NOMO-1 treated with dmso at 0.1 percent for 144 hours (cell line): ENCODE data around the gene NET1.

Experiments
- DNase-seq: peaks from one replicate; lab custom pipeline; 2025; ENCODE audit not compliant: unreplicated experiment; lab: John Stamatoyannopoulos, UW

The NET1 gene

DNA sequence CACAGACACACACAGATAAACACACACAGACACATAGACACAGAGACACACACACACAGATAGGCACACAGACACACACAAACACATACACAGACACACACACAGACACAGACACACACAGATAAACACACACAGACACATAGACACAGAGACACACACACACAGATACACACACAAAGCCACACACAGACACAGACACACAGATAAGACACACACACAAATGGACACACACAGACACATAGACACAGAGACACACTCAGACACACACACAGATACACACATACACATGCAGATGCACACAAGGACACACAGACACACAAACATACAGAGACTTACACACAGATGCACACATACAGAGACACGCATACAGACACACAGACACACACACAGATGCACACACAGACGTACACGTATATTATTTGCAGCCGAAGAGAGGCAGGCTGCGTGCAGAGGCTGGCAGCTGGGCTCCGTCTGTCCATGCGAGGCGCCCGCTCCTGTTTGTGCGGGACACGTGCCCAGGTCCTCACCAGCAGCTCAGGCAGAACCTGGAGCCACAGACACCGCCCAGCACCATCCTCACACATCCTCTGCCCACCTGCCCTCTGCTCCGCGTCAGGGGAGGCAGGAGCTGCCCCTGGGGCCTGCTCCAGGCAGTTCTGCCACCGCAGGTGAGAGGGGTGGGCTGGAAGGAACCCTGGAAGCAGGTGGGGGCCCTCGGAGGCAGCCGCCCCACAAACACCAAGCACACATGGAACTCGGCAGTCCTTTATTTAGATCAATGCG lies 85.8 kb downstream of the NET1 start:
- DNase-seq: no peak

- no peak for DNase-seq
These were observed 86.6 kb downstream of the NET1 start for GRCh38 chr10:5498791-5499492.

GRCh38 chr10:5499493-5500140 lies 87.3 kb downstream of the NET1 start, which contains the start of gene CALML5:
Gene CALML5 (minus strand): TSS chr10:5499570. CDS start chr10:5499438, 132 bp downstream.
- no peak for DNase-seq

GRCh38 chr10:5500162-5500670 lies 87.9 kb downstream of the NET1 start:
- no peak for DNase-seq

- no peak for DNase-seq
These were observed 88.6 kb downstream of the NET1 start for GRCh38 chr10:5500910-5501309.

DNA sequence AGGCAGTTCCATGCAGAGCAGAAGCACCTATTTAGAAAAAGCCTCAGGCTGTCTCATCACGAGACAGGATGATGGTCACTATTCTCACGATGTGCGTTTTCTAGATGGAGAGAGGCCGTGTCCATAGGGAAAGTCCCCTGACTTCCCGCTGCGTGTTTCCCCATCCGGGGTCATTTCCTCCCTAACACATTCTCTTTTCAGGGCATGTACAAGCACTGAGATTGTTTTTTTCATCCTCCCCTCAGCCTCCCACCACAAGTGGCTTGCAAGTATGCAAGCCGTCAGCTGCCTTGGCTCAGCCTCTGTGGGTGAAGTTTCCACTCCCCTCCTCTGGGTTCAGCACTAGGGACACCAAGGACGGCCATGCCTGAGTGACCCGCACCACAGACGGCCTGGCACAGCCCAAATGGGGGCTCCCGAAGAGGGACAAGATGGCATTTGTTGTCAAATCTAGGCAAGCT lies 89.7 kb downstream of the NET1 start:
- DNase-seq: no peak

GRCh38 chr10:5502571-5503476 lies 90.5 kb downstream of the NET1 start:
- DNase-seq: no peak

- no peak for DNase-seq
These were observed 91.1 kb downstream of the NET1 start for GRCh38 chr10:5503477-5503835.

DNA sequence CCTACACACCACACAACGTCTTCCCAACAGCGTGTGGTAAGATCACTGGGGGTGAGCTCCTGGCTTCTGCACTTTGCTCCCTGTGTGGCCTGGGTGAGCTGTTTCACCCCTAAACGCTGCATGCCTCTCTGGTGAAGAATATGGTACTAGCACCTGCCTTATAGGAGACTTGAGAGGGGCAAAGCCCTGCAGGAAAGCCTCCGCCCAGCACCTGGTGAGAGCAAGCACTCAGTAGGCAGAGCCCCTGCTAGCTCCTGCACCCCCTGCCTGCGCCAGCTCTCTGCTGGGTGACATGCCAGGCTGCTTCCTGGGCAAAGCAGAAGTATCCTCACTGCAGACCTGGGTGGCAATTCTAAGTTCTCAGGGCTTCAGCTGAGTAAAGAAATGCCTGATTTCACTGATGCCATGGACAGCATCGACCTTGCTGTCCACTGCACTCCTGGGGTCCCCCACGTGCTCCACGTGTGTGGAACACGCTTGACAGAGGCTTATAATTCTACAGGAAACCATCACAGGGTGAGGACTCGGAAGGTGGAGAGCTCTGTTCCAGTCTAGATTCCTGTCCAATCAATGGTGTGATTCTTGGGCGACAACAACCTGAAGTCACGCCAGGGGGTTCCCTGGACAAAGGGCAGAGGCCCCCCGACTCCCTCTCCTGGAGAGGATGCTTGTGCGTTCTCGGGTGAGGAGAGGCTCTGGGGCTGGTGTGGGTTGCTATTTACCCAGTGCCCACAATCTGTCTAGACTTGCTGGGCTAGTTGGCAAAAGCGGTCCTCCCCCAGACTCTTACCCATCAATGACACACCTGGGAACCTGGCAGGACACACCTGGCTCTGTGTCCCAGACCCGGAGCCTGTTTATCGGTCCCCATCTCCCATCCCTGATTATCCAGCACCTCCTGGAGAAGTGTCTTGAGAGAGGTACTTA lies 92.1 kb downstream of the NET1 start:
- DNase-seq: no peak

- no peak for DNase-seq
These were observed 93.9 kb downstream of the NET1 start for GRCh38 chr10:5506246-5506645.

DNA sequence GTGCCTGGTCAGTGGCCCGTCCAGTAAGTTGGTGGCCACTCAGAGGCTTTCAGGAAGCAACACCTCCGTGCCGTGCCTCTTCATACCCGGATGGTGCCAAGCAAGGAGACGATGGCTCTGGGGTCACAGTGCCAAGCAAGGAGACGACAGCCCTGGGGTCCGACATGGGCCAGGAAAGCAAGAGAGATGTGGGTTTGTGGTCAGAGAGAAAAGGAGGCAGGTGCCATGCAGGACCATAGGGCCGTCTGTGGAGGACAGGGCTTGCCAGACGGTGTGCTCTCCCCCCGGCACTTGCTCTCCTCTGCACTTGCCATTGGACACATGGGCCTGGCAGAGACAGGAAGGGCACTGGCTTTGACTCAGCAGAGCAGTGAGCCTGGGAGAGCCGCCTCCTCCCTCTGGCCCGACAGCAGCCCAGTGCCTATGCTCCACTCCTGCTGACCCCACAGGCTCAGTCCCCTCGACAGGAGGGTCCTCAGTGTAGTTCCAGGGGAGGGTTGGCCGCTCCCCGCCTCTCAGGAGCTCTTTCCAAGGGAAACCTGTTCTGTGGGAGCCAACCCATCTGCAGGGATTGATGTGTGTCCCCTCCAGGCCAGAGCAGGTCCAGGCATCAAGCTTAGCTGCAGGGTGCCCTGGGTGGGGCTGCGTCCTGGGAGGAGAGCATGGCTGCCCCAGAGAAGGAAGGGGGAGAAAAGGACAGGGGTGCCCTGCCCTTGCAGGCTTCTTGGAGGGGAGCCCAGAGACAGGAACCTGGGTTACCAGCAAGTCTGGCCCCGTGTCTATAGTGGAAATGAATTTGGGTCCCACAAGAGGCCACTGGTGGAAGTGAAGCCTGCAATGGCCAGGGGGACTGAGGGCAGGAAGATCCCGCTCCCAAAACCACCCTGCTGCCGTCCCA lies 94.6 kb downstream of the NET1 start:
- no peak for DNase-seq

GRCh38 chr10:5507649-5508131 lies 95.3 kb downstream of the NET1 start:
- DNase-seq: no peak

- DNase-seq: no peak
These were observed 95.8 kb downstream of the NET1 start for GRCh38 chr10:5508161-5508604.
